GM12891 (cell line): ENCODE measurements around the gene PARVG.

Experiments
- PAX5 ChIP-seq: IDR thresholded peaks from 2 replicates; pipeline ENCODE4 v1.6.1; 2011; ENCODE audit warnings: low read length, moderate library complexity, mild to moderate bottlenecking; ENCODE audit not compliant: insufficient read depth, severe bottlenecking
- POLR2A ChIP-seq: IDR thresholded peaks from 2 replicates; pipeline ENCODE4 v1.6.1; 2011; ENCODE audit warnings: low read depth, low read length, control low read depth
- POLR2AphosphoS5 ChIP-seq: IDR thresholded peaks from 2 replicates; pipeline ENCODE4 v1.6.1; 2011; ENCODE audit warnings: low read depth, low read length, control low read depth
- SPI1 ChIP-seq: IDR thresholded peaks from 2 replicates; pipeline ENCODE4 v1.6.1; 2011; ENCODE audit warnings: low read depth, low read length, control low read depth
- TAF1 ChIP-seq: IDR thresholded peaks from 2 replicates; pipeline ENCODE4 v1.6.1; 2011; ENCODE audit warnings: low read depth, low read length, control low read depth

DNA sequence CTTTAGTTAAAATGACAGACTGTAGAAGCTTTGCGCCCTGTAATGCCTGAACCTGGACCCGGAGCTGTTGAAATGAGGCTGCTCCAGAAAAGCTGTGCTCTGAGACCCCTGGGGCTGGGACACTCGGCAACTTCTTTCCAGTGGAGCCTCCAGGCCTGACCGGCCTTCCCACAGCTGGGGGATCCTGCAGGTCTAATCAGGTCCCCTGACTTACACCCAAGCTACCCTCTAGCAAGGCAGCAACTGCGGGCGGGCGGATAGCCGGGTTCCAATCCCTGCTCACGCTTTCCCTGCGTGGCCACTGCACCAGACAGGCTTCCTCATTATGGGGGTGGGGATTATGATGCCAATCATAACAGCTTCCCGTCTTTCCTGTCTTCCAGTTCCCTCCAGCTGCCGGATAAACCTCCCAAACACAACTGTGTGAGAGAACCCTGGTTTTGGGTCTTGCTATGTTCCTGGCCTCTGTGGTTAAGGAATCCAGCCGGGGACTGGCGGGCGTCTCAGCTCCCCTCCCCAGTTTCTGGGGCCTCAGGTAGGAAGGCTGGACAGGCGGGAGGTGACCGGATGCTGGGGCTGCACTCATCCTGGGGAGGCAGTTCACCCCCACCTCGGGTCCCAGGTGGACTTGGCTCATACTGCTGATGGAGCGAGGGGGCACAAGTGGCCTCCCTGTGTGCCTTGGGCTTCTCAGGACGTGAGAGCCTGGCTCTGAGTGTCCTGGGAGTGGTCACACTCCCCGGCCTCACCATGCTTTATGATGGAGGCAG is 38.6 kb downstream of the PARVG start:
- no peak for TF ChIP-seq POLR2AphosphoS5
- no peak for TF ChIP-seq TAF1
- TF ChIP-seq POLR2A, result no peak
- no peak for TF ChIP-seq SPI1
- no peak for TF ChIP-seq PAX5
